ENCODE data around the gene CBY2.
A peak's percentile ranks its signal among the peaks of the same experiment; 100 is the strongest.

The CBY2 gene

GRCh38 chr13:45690636-45691035, 11.5 kb upstream of the CBY2 start:
- TF ChIP-seq, protein P1, sequence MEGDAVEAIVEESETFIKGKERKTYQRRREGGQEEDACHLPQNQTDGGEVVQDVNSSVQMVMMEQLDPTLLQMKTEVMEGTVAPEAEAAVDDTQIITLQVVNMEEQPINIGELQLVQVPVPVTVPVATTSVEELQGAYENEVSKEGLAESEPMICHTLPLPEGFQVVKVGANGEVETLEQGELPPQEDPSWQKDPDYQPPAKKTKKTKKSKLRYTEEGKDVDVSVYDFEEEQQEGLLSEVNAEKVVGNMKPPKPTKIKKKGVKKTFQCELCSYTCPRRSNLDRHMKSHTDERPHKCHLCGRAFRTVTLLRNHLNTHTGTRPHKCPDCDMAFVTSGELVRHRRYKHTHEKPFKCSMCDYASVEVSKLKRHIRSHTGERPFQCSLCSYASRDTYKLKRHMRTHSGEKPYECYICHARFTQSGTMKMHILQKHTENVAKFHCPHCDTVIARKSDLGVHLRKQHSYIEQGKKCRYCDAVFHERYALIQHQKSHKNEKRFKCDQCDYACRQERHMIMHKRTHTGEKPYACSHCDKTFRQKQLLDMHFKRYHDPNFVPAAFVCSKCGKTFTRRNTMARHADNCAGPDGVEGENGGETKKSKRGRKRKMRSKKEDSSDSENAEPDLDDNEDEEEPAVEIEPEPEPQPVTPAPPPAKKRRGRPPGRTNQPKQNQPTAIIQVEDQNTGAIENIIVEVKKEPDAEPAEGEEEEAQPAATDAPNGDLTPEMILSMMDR (conservative IDR thresholded peaks at IDR 0.05; ENCODE audit: low read depth, low read length), result no peak
- no peak for DNase-seq (ENCODE audit: low read depth)
- H3K4me3 ChIP-seq (ENCODE audit: low read depth, low read length), result no peak overlapping the region

GRCh38 chr13:45691251-45691650, 10.9 kb upstream of the CBY2 start:
- TF ChIP-seq, protein P1 (conservative IDR thresholded peaks at IDR 0.05; ENCODE audit: low read depth, low read length), result no peak
- no peak for DNase-seq (ENCODE audit: low read depth)
- no peak overlapping the region for H3K4me3 ChIP-seq (ENCODE audit: low read depth, low read length)

- no peak for DNase-seq (ENCODE audit: low read depth)
- TF ChIP-seq, protein P1 (conservative IDR thresholded peaks at IDR 0.05; ENCODE audit: low read depth, low read length), result no peak
- no peak overlapping the region for H3K4me3 ChIP-seq (ENCODE audit: low read depth, low read length)
Measured at GRCh38 chr13:45691667-45692066, 10.5 kb upstream of the CBY2 start.

DNA sequence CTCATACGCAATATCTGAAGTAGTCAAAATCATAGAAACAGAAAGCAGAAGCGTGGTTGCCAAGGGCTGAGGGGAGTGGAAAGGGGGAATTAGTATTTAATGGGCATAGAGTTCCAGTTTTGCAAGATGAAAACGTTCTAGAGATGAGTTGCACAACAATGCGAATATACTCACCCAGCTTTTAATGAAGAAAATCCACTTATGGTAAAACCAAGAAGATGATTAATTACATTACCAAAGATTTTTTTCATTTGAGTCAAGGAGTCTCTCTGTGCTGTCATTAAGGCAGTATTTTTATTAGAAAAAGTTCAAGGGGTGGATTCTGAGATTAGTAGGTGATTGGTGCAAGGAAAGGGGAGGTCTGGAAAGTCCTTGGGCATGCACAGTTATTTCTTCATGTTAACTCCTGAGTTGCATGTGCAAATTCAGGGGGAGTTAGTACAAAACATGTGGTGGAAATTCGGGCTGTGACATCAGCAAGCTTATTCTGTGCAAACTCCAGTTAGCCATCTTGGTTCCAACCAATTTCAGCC, 6.9 kb upstream of the CBY2 start:
- TF ChIP-seq, protein P1 (conservative IDR thresholded peaks at IDR 0.05; ENCODE audit: low read depth, low read length), result no peak
- DNase-seq (ENCODE audit: low read depth), result no peak
- H3K4me3 ChIP-seq (ENCODE audit: low read depth, low read length), result no peak overlapping the region

- DNase-seq (ENCODE audit: low read depth), result peak; percentile 4
- H3K4me3 ChIP-seq (ENCODE audit: low read depth, low read length), result no peak overlapping the region
- TF ChIP-seq, protein P1 (conservative IDR thresholded peaks at IDR 0.05; ENCODE audit: low read depth, low read length), result no peak
Measured at GRCh38 chr13:45696610-45697226, 5.4 kb upstream of the CBY2 start.

- no peak overlapping the region for H3K4me3 ChIP-seq (ENCODE audit: low read depth, low read length)
- no peak for DNase-seq (ENCODE audit: low read depth)
- TF ChIP-seq, protein P1 (conservative IDR thresholded peaks at IDR 0.05; ENCODE audit: low read depth, low read length), result no peak
Measured at GRCh38 chr13:45700971-45701900, 884 bp upstream of the CBY2 start.
